Pancreas (tissue), 10 donors: Measurements from ENCODE around the gene DDX20. TPM values are rescaled to one million over a fixed set of nuclear protein-coding genes. Genes with fewer than 3 reads are reported as not detected.
"Not testable (repeated sequence)": the region's sequence is repeated elsewhere in the genome, so short reads cannot be mapped to it uniquely, and the experiment has no call there.

Source experiments
- ATAC-seq, 4 donors: fragments of 200-7000 bp; cut with Tn5 transposase; one replicate each; pipeline versions ENCODE4 v1.8.0 to v1.9.1; 2020; ENCODE audit warnings: mild to moderate bottlenecking in 4 of 4, moderate library complexity in 4 of 4
- DNase-seq, 6 donors: peaks; one replicate each; pipeline ENCODE4 v3.0.0-alpha.2; 2020
- FAIRE-seq: peaks from 2 replicates; lab custom pipeline; 2012; peaks lifted over from hg19 to GRCh38; lab: Jason Lieb, UNC
- H3K27ac ChIP-seq, 4 donors: fragments of 200-600 bp; sonication (generic); 1 replicate in 3 of 4; 2 replicates in 1 of 4; pipeline versions ENCODE4 v1.5.0 to v1.8.0; 2020
- H3K27me3 ChIP-seq, 4 donors: fragments of 200-600 bp; one replicate each; pipeline ENCODE4 v1.8.0; 2021
- H3K36me3 ChIP-seq, 3 donors: fragments of 200-600 bp; sonication (generic) in 1 of 3; one replicate each; pipeline versions ENCODE4 v1.5.0 to v1.8.0; 2020 to 2021
- H3K4me1 ChIP-seq, 3 donors: fragments of 200-600 bp; one replicate each; pipeline ENCODE4 v1.8.0; 2021
- H3K4me3 ChIP-seq, 4 donors: fragments of 200-600 bp; sonication (generic) in 2 of 4; one replicate each; pipeline versions ENCODE4 v1.5.0 to v1.8.0; 2020 to 2021
- H3K9me3 ChIP-seq, 4 donors: fragments of 200-600 bp; one replicate each; pipeline ENCODE4 v1.8.0; 2021
- CTCF ChIP-seq, 4 donors: fragments of 200-600 bp; sonication (generic) in 3 of 4; IDR thresholded peaks; one replicate each; pipeline versions ENCODE4 v1.5.0 to v1.8.0; 2021; ENCODE audit warnings: antibody characterized with exemption in 4 of 4
- WGBS, 2 donors: extraction: QIAGEN DNeasy Blood & Tissue Kit; methylation state at CpG; one replicate each; pipeline ENCODE4 v1.1.7; 2013; 5-methylcytosine and 5-hydroxymethylcytosine counted together
- intact Hi-C, 3 donors: fragments of 100-400 bp; cut with DNase I; formaldehyde crosslinking; loops; one replicate each; pipeline versions ENCODE4 v1.11.1 to v1.14.2; 2022
- polyA plus RNA-seq, 2 donors: library from polyadenylated mRNA; stranded (reverse); fragments of 200-250 nt; gene quantifications; one replicate each; pipeline ENCODE4 v1.2.3, GENCODE V29; 2013
- total RNA-seq, 6 donors: library from RNA; stranded (reverse); fragmentation: NEBNext Ultra II Directional in 4 of 6; extraction: Animal tissue kit (Norgen Biotek cat#: 25700) in 4 of 6; gene quantifications; one replicate each; pipeline versions ENCODE4 v1.2.1 to v1.2.4, GENCODE V29; 2021 to 2023
- donor health status: healthy with polysubstance abuse.
- donor health status: DM: no; HTN: no; CAD: no; lungs with moderate emphysema.
- donor health status: DM: no; HTN: no; CAD: no.
- donor health status: control.
- donor health status: control.
- donor health status: Bipolar disorder and iron deficiency.
- donor health status: DM: yes; HTN: yes; CAD: no.
- donor health status: DM: no; HTN: no; CAD: no.
- donor health status: DM: no; HTN: no; CAD: no.
- donor health status: DM: yes; HTN: yes; CAD: no.

The DDX20 gene
- total and polyA plus RNA-seq, 8 donors, result 2.4 to 6.8 (median 4.3) TPM

DNA sequence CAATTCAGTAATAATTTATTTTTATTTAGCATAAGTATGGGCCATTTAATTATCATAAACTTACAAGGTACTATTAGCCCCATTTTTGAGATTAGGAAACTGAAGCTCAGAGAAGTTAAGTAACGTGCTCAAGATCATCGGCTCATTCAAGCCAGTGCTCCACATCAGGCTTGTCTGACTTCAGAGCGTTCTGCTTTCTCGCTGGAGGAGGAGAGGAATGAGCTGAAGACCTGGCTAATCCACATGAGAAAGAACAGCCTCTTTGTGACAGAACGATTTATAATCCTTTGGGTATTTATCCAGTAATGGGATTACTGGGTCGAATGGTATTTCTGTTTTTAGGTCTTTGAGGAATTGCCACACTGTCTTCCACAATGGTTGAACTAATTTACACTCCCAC lies 39.7 kb downstream of the DDX20 start:
- intact Hi-C loops, result no loop called here
- DNase-seq, result no peak
- Histone ChIP-seq H3K4me1 (no peaks in the 10 kb centered on the region), H3K36me3 (no peaks in the 10 kb centered on the region), H3K9me3 (no peaks in the 10 kb centered on the region), H3K4me3 (no peak overlapping the region), H3K27ac (no peak overlapping the region), H3K27me3 (no peaks in the 10 kb centered on the region)
- no peak for ATAC-seq
- no peak for TF ChIP-seq CTCF (IDR thresholded peaks at IDR 0.05)
- 78 to 85% methylated on average over 6 of the region's 6 CpGs for WGBS, 2 donors
- no peak for FAIRE-seq

DNA sequence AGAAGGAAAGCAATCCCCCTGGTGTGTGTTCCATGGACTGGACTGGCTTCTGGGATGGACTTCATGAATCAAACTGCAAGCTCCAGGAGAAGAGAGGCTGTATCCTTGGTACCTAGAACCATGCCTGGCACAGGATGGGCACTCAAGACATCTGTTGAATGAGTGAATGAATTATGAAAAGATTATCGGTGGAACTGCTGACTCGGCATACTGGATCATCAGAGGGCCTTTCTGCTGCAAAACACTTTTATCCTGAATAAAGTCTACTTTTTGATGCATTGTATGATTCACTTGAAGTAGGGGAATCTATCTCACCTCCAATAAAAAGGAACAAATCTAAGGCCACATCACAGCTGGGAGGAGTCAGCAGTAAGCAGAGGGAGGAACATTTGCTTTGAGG lies 42.9 kb downstream of the DDX20 start:
- 92 to 100% methylated on average over 2 of the region's 2 CpGs for WGBS, 2 donors
- no peak overlapping the region for H3K27ac ChIP-seq
- no peak for FAIRE-seq
- ATAC-seq, result no peak
- DNase-seq, result no peak
- no peaks in the 10 kb centered on the region for H3K4me1 ChIP-seq
- no peaks in the 10 kb centered on the region for H3K9me3 ChIP-seq
- intact Hi-C loops, result no loop called here
- no peak for TF ChIP-seq CTCF (IDR thresholded peaks at IDR 0.05)
- no peaks in the 10 kb centered on the region for H3K36me3 ChIP-seq
- H3K4me3 ChIP-seq, result no peak overlapping the region
- no peaks in the 10 kb centered on the region for H3K27me3 ChIP-seq

DNA sequence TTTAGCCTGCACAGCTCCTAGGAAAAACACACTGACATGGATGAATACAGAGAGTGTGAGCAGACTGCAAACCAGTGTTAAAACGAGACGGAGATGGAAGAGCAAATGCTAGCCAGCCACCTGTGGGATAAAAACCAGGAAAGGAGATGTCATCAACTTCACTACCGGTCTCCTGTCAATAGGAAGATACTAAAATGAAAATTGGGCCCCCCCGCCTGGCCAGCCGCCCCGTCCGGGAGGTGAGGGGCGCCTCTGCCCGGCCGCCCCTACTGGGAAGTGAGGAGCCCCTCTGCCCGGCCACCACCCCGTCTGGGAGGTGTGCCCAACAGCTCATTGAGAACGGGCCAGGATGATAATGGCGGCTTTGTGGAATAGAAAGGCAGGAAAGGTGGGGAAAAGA lies 44.0 kb downstream of the DDX20 start:
- H3K4me1 ChIP-seq, DNase-seq, H3K9me3 ChIP-seq, H3K36me3 ChIP-seq, intact Hi-C loops, FAIRE-seq, H3K4me3 ChIP-seq, ATAC-seq, H3K27ac ChIP-seq, H3K27me3 ChIP-seq: not testable (repeated sequence)
- whole genome bisulfite sequencing, 2 donors, result 82 to 96% methylated on average over 10 to 14 of the region's 14 CpGs

GRCh38 chr1:111801071-111801850 lies 45.6 kb downstream of the DDX20 start:
- FAIRE-seq (no peak), DNase-seq (no peak), ATAC-seq (peak in 2 of 4 donors; percentile 37 to 40)
- H3K9me3 ChIP-seq, result no peaks in the 10 kb centered on the region
- TF ChIP-seq CTCF (IDR thresholded peaks at IDR 0.05), result no peak
- H3K27ac ChIP-seq, result no peak overlapping the region
- H3K4me1 ChIP-seq, result no peaks in the 10 kb centered on the region
- H3K36me3 ChIP-seq, result no peaks in the 10 kb centered on the region
- no peaks in the 10 kb centered on the region for H3K27me3 ChIP-seq
- intact Hi-C loops, result no loop called here
- WGBS, 2 donors, result 84 to 87% methylated on average over 13 of the region's 13 CpGs
- no peak overlapping the region for H3K4me3 ChIP-seq

DNA sequence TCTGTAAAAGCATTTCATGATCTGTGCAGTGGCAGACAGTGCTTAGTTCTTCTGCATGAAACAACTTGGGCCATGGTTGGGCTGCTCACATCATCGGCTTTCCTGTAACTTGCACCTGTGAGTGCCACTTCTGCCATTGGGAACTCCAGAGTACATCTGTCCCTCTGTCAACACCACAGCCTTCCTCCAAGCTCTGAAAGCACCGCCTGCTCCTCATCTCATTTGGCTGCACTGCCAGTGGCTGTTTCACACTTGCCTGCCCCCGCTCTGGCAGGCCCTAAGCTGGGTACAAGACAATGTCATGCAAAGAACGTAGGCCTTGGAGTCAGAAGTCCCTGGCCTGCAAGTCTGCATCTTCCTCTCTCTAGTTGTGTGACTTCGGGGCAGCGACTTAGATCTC lies 46.4 kb downstream of the DDX20 start:
- FAIRE-seq, result no peak
- no peaks in the 10 kb centered on the region for H3K4me1 ChIP-seq

More for the DNA sequence above, 46.4 kb downstream of the DDX20 start:
- Histone ChIP-seq H3K27me3 (no peaks in the 10 kb centered on the region), H3K9me3 (no peaks in the 10 kb centered on the region), H3K4me3 (no peak overlapping the region), H3K36me3 (no peaks in the 10 kb centered on the region), H3K27ac (no peak overlapping the region)
- WGBS, 2 donors, result 90 to 94% methylated on average over 6 of the region's 6 CpGs
- ATAC-seq (no peak), DNase-seq (no peak)
- no peak for TF ChIP-seq CTCF (IDR thresholded peaks at IDR 0.05)
- intact Hi-C loops, result no loop called here
